GM12801 (cell line): ENCODE measurements around the gene TRAF6.

Experiments
- TF ChIP-seq, protein P1 (sequence below): IDR thresholded peaks from one replicate; pipeline ENCODE4 v1.5.1; 2011; ENCODE audit warnings: control low read depth; ENCODE audit not compliant: insufficient read length; ENCODE audit errors: extremely low read depth

The TRAF6 gene

DNA sequence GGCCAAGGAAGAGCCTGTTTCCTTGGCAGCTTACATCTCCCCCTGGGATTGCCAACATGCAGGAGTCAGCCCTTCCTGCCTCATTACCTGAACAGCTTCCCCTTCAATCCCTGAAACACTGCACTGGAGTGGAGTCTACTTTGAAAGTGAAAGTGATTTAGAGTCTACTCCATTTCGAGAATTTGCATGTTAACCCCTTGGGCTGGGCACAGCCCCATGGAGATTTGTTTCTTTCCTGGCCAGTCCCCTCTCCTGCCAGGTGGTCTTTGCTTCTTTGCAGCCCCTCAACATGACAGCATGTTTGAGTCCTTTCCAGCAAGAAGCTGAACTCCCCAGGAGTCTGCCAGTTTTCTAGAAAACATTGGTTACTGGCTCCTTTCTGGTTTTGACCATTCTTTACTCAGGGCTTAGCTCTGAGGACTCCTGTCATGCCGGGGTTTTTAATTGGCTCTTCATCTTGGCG, 59.9 kb downstream of the TRAF6 start:
- TF ChIP-seq, protein P1, sequence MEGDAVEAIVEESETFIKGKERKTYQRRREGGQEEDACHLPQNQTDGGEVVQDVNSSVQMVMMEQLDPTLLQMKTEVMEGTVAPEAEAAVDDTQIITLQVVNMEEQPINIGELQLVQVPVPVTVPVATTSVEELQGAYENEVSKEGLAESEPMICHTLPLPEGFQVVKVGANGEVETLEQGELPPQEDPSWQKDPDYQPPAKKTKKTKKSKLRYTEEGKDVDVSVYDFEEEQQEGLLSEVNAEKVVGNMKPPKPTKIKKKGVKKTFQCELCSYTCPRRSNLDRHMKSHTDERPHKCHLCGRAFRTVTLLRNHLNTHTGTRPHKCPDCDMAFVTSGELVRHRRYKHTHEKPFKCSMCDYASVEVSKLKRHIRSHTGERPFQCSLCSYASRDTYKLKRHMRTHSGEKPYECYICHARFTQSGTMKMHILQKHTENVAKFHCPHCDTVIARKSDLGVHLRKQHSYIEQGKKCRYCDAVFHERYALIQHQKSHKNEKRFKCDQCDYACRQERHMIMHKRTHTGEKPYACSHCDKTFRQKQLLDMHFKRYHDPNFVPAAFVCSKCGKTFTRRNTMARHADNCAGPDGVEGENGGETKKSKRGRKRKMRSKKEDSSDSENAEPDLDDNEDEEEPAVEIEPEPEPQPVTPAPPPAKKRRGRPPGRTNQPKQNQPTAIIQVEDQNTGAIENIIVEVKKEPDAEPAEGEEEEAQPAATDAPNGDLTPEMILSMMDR, result no peak

DNA sequence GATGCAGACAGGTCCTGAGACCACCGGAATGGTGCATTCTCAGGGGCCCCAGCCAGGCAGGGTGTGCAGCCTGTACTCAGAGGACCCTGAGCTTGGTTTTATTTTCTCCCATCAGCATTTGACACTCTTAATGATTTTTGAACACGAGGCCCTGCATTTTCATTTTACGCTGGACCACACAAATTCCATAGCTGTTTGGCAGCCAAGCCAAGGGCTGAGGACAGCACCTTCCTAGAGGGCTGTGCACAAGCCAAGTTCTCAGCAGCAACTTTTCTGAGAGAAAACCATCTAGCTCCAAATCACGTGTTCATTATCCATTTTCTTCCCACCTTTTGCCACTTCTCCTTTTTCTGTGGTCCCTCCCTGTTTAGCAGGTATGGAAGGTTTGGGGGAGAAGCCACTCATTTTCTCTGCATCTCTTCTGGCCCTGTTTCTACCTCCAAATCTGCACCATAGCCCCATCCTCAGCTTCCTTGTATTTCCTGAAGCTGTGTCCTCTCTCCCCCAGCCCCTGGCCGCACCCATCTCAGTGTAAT, 60.4 kb downstream of the TRAF6 start:
- TF ChIP-seq, protein P1, result no peak

DNA sequence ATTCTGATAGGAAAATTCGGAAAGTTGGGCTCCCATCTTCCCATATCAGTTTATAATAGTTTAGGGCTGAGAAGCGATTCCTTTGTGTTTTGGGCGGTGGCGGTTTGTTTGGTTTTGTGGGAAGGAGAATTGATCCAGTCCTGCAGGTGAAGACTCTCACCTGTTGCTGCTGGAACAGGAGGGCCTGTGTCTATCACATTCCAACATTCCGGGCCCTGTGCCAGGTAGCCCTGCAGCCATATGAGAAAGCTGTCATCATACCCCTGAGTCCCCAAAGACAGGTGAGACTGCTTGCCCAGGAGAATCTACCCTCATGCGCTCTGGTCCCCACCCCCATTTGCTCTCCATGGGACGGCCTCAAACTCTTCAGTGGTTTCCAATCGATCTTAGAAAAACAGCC, 62.1 kb downstream of the TRAF6 start:
- TF ChIP-seq, protein P1, result no peak

DNA sequence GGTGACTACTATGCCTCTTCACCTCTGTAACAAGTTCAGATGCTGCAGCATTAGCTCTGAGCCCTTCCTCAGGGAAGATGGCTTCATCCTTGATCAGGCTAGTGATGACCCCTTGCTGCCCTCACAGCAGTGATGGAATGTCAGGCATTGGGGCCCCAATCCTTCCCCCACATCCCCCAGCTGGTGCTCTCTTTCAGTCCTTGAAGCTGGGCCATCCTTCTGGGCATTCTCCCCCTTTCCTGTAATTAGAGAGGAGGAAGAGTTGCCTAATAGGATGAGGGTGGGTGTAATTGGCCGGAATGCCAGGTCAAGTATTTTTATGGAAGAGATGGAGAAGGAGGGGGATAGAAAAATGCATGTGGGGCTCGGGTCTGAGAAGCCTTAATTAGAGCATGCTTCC, 62.6 kb downstream of the TRAF6 start:
- TF ChIP-seq, protein P1, result no peak

GRCh38 chr11:36446135-36446534, 63.9 kb downstream of the TRAF6 start:
- TF ChIP-seq, protein P1, result no peak

DNA sequence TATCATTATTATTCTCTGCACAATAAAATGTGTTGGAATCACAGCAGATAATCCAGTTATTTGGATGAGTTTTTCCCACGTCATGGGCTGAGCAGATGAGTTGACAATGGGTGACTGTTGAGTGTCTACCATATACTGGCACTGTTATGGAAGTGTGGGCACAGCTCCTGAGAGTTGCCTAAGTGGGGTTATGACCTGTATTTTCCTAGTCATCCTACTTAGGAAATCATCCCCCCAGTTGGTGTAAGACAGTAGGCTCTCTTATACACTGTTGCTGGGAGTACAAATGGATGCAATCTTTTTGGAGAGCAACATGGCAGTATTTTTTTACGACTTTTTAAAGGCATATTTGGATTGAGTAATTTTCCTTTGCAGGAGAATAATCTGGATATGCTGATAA, 66.4 kb downstream of the TRAF6 start:
- TF ChIP-seq, protein P1, result no peak

GRCh38 chr11:36441610-36442208, 68.4 kb downstream of the TRAF6 start:
- TF ChIP-seq, protein P1, result no peak
